Measurements from ENCODE around the gene SGCE.

DNA sequence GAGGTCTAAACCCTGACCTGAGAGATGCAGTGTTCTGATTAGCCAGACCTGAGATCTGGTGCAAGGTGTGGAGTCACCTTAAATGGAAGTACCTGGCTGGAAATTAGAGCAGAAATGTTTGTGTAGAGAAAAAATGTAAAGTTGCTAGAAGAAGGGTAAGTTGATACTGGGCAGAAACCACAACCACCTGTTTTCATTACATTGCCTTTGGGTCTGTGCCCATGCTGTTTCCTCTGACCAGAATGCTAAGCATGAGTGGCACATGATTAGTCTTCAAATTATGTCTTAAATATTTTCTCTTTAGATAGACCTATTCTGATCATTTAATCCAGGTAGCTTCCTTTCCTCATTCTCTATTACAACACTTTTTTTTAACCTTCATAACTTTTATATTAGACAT lies 77.3 kb downstream of the SGCE start:
- TF ChIP-seq, protein P1, sequence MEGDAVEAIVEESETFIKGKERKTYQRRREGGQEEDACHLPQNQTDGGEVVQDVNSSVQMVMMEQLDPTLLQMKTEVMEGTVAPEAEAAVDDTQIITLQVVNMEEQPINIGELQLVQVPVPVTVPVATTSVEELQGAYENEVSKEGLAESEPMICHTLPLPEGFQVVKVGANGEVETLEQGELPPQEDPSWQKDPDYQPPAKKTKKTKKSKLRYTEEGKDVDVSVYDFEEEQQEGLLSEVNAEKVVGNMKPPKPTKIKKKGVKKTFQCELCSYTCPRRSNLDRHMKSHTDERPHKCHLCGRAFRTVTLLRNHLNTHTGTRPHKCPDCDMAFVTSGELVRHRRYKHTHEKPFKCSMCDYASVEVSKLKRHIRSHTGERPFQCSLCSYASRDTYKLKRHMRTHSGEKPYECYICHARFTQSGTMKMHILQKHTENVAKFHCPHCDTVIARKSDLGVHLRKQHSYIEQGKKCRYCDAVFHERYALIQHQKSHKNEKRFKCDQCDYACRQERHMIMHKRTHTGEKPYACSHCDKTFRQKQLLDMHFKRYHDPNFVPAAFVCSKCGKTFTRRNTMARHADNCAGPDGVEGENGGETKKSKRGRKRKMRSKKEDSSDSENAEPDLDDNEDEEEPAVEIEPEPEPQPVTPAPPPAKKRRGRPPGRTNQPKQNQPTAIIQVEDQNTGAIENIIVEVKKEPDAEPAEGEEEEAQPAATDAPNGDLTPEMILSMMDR (IDR thresholded peaks at IDR 0.05; ENCODE audit: poor library complexity) = no peak
- TF ChIP-seq EZH2phosphoT487 (IDR thresholded peaks at IDR 0.05; ENCODE audit: low read depth, severe bottlenecking, unreplicated experiment) = no peak
- TF ChIP-seq EZH2 (IDR thresholded peaks at IDR 0.05; ENCODE audit: borderline replicate concordance) = no peak

Measured in hepatocyte (in vitro differentiated cells).